GM12878 (cell line): ENCODE data around the gene SNRPE. TPM values are rescaled to one million over a fixed set of nuclear protein-coding genes. Genes with fewer than 3 reads are reported as not detected.
A peak's percentile ranks its signal among the peaks of the same experiment; 100 is the strongest.

ENCODE experiments used
- ATAC-seq: fragments of 200-7000 bp; cut with Tn5 transposase; 3 replicates; pipeline ENCODE4 v1.9.1; 2020; ENCODE audit warnings: mild to moderate bottlenecking, moderate library complexity
- BruUV-seq: library from RNA; stranded (reverse); fragments of 400-500 nt; replicated peaks from 2 replicates; lab custom pipeline; 2021; lab: Mats Ljungman, UMichigan
- CTCF ChIA-PET: fragments of 300-600 bp; sonication (Branson Sonifier 250); formaldehyde crosslinking; extraction: SDS; loops from one replicate; lab custom pipeline; 2021; ENCODE audit warnings: inconsistent platforms; lab: Yijun Ruan, JAX
- POLR2A ChIA-PET: fragments of 350-600 bp; formaldehyde crosslinking; extraction: SDS; loops from one replicate; lab custom pipeline; 2021; ENCODE audit warnings: inconsistent platforms; lab: Charles Lee
- RAD21 ChIA-PET: fragments of 300-600 bp; sonication (Branson Sonifier 250); formaldehyde crosslinking; loops from one replicate; lab custom pipeline; 2023; ENCODE audit warnings: antibody characterized with exemption; ENCODE audit not compliant: unreplicated experiment; lab: Charles Lee
- SMC1A ChIA-PET: fragments of 300-600 bp; sonication (Branson Sonifier 250); formaldehyde crosslinking; loops from one replicate; lab custom pipeline; 2023; ENCODE audit not compliant: unreplicated experiment, uncharacterized antibody; lab: Charles Lee
- DNase-seq: peaks from one replicate; pipeline ENCODE4 v3.0.0-alpha.2; 2011; ENCODE audit warnings: low read depth, low spot score
- FAIRE-seq: peaks from 3 replicates; lab custom pipeline; 2011; peaks lifted over from hg19 to GRCh38; lab: Jason Lieb, UNC
- H2AFZ ChIP-seq: 2 replicates; pipeline ENCODE4 v1.6.0; 2011; ENCODE audit warnings: low read depth, low read length, control low read depth; ENCODE audit not compliant: control insufficient read depth
- H3K27ac ChIP-seq: 2 replicates; pipeline ENCODE4 v1.5.1; 2011; ENCODE audit warnings: control low read depth; ENCODE audit not compliant: control insufficient read depth, insufficient read depth
- H3K27me3 ChIP-seq, 2 experiments: replicated peaks in 1 of 2; 2 replicates each; pipeline versions ENCODE4 v1.6.0 to v1.6.1; 2011; ENCODE audit warnings: low read length in 1 of 2; ENCODE audit not compliant: control insufficient read depth in 2 of 2, insufficient read depth in 2 of 2
- H3K36me3 ChIP-seq, 2 experiments: 2 replicates each; pipeline ENCODE4 v1.5.1; 2011; ENCODE audit warnings: low read length in 1 of 2; ENCODE audit not compliant: control insufficient read depth in 2 of 2, insufficient read depth in 2 of 2
- H3K4me1 ChIP-seq: 2 replicates; pipeline ENCODE4 v1.6.1; 2011; ENCODE audit warnings: mild to moderate bottlenecking, low read length, moderate library complexity, mixed read lengths; ENCODE audit not compliant: control insufficient read depth, insufficient read depth
- H3K4me2 ChIP-seq: 2 replicates; pipeline ENCODE4 v1.6.0; 2011; ENCODE audit warnings: control low read depth; ENCODE audit not compliant: control insufficient read depth, insufficient read depth
- H3K4me3 ChIP-seq: fragments of 200-600 bp; sonication (generic); 2 replicates; pipeline ENCODE4 v1.5.1; 2016
- H3K79me2 ChIP-seq: 2 replicates; pipeline ENCODE4 v1.6.0; 2011; ENCODE audit warnings: low read length; ENCODE audit not compliant: control insufficient read depth, insufficient read depth
- H3K9ac ChIP-seq: 2 replicates; pipeline ENCODE4 v1.8.0; 2011; ENCODE audit warnings: low read length, control low read depth, mixed read lengths; ENCODE audit not compliant: control insufficient read depth, insufficient read depth
- H3K9me3 ChIP-seq: replicated peaks from 3 replicates; pipeline ENCODE4 v1.5.1; 2011; ENCODE audit warnings: mild to moderate bottlenecking, low read length; ENCODE audit not compliant: control insufficient read depth, insufficient read depth
- H4K20me1 ChIP-seq: 2 replicates; pipeline ENCODE4 v1.6.0; 2011; ENCODE audit not compliant: control insufficient read depth, insufficient read depth
- IKZF1 ChIP-seq: fragments of 450-650 bp; conservative IDR thresholded peaks from 2 replicates; pipeline ENCODE4 v1.6.1; 2017; ENCODE audit warnings: antibody characterized with exemption, mild to moderate bottlenecking
- JUND ChIP-seq: IDR thresholded peaks from 2 replicates; pipeline ENCODE4 v1.6.1; 2012; ENCODE audit warnings: low read depth, mild to moderate bottlenecking, low read length, improper control_type of control experiment, moderate library complexity
- POLR2A ChIP-seq: IDR thresholded peaks from 2 replicates; pipeline ENCODE4 v1.6.1; 2011; ENCODE audit warnings: low read depth, mild to moderate bottlenecking, low read length
- WGBS: methylation state at CpG from one replicate; pipeline ENCODE4 v1.1.6; 2016; ENCODE audit warnings: low lambda C conversion rate; ENCODE audit not compliant: insufficient replicate concordance, insufficient coverage; ENCODE audit errors: missing lambda C conversion rate; 5-methylcytosine and 5-hydroxymethylcytosine counted together
- in situ Hi-C: fragments of 300-500 bp; cut with MboI; formaldehyde crosslinking; loops from 9 replicates; pipeline ENCODE4 v1.14.3; 2018; ENCODE audit warnings: mixed read lengths
- intact Hi-C: fragments of 100-400 bp; cut with micrococcal nuclease; formaldehyde crosslinking; loops from one replicate; pipeline ENCODE4 v1.14.2; 2022; ENCODE audit not compliant: unreplicated experiment
- polyA plus RNA-seq, 11 experiments: library from polyadenylated mRNA; depleted of rRNA in 4 of 11; unstranded in 6 of 11; stranded (reverse) in 5 of 11; fragments of >200 nt; fragmentation: Nextera tagmentation in 4 of 11; fragmentation: Illumina TruSeq in 1 of 11; extraction: Ambion mirVana in 4 of 11; extraction: Trizol in 1 of 11; gene quantifications; 1 replicate in 1 of 11; 2 replicates in 10 of 11; pipeline versions ENCODE4 v1.2.1 to v1.2.3, GENCODE V29; 2011 to 2016; ENCODE audit warnings: inconsistent platforms in 2 of 11, missing spikeins in 2 of 11, low read depth in 1 of 11
- total RNA-seq, 4 experiments: library from RNA; depleted of rRNA in 3 of 4; stranded (reverse); fragments of >200 nt in 3 of 4; fragmentation: Illumina TruSeq in 1 of 4; extraction: Trizol in 1 of 4; gene quantifications; 2 replicates each; pipeline versions ENCODE4 v1.2.1 to v1.2.3, GENCODE V29; 2013 to 2021
- TF ChIP-seq, protein P1 (sequence below): fragments of 450-650 bp; IDR thresholded peaks from 2 replicates; pipeline ENCODE4 v1.6.1; 2016; ENCODE audit warnings: mild to moderate bottlenecking, moderate library complexity, borderline replicate concordance

Gene SNRPE
- total and polyA plus RNA-seq, 10 of the 15 experiments (the other 5 are each of a cell fraction or from before 2014, with no cell fraction given), result 109 to 1,384 (median 316) TPM

DNA sequence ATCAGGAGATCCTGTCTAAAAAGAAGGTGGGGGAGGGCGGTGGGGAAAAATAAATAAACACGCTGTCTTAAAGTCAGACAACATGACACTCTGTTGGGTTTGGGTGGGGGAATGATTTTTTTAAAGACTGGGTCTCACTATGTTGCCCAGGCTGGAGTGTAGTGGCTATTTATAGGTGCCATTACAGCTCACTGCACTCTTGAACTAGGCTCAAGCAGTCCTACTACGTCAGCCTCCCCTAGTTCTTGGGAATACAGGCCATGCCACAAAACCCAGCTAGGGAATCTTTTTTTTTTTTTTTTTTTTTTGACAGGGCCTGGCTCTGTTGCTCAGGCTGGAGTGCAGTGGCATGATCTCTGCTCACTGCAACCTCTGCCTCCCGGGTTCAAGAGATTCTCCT, 2.4 kb upstream of the SNRPE start (continued):
- TF ChIP-seq, protein P1, sequence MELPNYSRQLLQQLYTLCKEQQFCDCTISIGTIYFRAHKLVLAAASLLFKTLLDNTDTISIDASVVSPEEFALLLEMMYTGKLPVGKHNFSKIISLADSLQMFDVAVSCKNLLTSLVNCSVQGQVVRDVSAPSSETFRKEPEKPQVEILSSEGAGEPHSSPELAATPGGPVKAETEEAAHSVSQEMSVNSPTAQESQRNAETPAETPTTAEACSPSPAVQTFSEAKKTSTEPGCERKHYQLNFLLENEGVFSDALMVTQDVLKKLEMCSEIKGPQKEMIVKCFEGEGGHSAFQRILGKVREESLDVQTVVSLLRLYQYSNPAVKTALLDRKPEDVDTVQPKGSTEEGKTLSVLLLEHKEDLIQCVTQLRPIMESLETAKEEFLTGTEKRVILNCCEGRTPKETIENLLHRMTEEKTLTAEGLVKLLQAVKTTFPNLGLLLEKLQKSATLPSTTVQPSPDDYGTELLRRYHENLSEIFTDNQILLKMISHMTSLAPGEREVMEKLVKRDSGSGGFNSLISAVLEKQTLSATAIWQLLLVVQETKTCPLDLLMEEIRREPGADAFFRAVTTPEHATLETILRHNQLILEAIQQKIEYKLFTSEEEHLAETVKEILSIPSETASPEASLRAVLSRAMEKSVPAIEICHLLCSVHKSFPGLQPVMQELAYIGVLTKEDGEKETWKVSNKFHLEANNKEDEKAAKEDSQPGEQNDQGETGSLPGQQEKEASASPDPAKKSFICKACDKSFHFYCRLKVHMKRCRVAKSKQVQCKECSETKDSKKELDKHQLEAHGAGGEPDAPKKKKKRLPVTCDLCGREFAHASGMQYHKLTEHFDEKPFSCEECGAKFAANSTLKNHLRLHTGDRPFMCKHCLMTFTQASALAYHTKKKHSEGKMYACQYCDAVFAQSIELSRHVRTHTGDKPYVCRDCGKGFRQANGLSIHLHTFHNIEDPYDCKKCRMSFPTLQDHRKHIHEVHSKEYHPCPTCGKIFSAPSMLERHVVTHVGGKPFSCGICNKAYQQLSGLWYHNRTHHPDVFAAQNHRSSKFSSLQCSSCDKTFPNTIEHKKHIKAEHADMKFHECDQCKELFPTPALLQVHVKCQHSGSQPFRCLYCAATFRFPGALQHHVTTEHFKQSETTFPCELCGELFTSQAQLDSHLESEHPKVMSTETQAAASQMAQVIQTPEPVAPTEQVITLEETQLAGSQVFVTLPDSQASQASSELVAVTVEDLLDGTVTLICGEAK, result no peak
- TF ChIP-seq IKZF1, result no peak

DNA sequence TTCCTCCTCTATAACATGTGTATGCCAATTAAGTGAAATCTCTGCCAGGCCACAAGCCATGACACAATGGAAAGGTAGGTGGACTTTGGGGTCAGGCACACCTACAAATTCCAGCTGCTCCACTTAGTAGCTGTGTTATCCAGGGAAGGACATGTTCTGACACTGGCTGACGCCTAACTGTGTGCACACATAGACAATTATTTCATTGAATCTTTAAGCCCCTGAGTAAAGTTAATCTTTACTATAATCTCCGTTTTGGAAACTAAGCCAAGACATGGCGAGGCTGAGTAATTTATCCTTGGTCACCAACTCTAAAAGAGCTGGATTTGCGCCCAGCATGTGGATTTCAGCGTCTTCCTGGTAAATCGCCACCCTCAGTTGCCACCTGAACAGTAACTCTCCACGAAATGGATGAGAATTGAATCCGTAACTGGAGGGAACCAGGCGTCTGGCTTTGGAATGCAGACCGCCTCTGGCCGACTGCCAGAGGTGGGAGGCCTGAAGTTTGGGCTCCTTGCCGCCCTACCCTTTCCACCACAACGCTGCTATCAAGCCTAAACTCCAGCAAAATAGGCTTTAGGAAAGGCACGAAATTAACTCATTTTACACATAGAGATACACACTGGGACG, 888 bp upstream of the SNRPE start:
- DNase-seq, result no peak
- no peak overlapping the region for H3K27ac ChIP-seq
- no peak overlapping the region for H3K9ac ChIP-seq
- H2AFZ ChIP-seq, result peak overlapping the region; percentile 97
- H3K79me2 ChIP-seq, result peaks cover 21% of the 10 kb centered on the region
- peak overlapping the region; percentile 43; the same call in 1 of the 2 replicates for H3K4me3 ChIP-seq
- in situ Hi-C loops, result loop anchor here (5.0 to 10.0 kb wide), 2 partner anchors 267 to 504 kb away; no protein-coding TSS in a partner anchor
- WGBS, result 75% methylated on average over 15 of the region's 15 CpGs
- H3K4me2 ChIP-seq, result peak overlapping the region; percentile 50; the same call in 1 of the 2 replicates
- CTCF ChIA-PET, result interaction anchor here (0.5 to 6.4 kb wide), 21 partner anchors 10 to 581 kb away, joined by 3 to 121 read pairs (median 4); no protein-coding TSS in a partner anchor
- no peak for TF ChIP-seq POLR2A
- no peak for TF ChIP-seq JUND
- TF ChIP-seq, all 136 proteins: peak for 0
- Histone ChIP-seq H4K20me1 (no peaks in the 10 kb centered on the region), H3K9me3 (no peaks in the 10 kb centered on the region), H3K36me3 (peaks cover 3 to 7% of the 10 kb centered on the region in 2 experiments), H3K4me1 (peaks cover 4% of the 10 kb centered on the region; the same call in 1 of the 2 replicates), H3K27me3 (no peaks in the 10 kb centered on the region)
- intact Hi-C loops, result loop anchor here (1.0 to 2.0 kb wide), 4 partner anchors 269 to 502 kb away; no protein-coding TSS in a partner anchor
- RAD21 ChIA-PET, result interaction anchor here (0.6 to 3.9 kb wide), 8 partner anchors 143 to 503 kb away, joined by 3 to 54 read pairs (median 3); partner anchors contain the start of genes ATP2B4 and PLEKHA6
- SMC1A ChIA-PET, result interaction anchor here (0.8 to 3.4 kb wide), 7 partner anchors 20 to 571 kb away, joined by 3 to 37 read pairs (median 3); no protein-coding TSS in a partner anchor
- POLR2A ChIA-PET, result interaction anchor here (0.6 to 1.2 kb wide), 3 partner anchors 11 to 646 kb away, joined by 3 to 4 read pairs (median 3); no protein-coding TSS in a partner anchor
- ATAC-seq (no peak), FAIRE-seq (no peak)
- BruUV-seq, result no TSS peak
